Transverse colon (tissue), 4 donors: Measurements from ENCODE around the gene CPVL. TPM values are rescaled to one million over a fixed set of nuclear protein-coding genes. Genes with fewer than 3 reads are reported as not detected.
A peak's percentile ranks its signal among the peaks of the same experiment; 100 is the strongest.

Source experiments
- DNase-seq: peaks from one replicate; pipeline ENCODE4 v3.0.0-alpha.2; 2019
- H3K27ac ChIP-seq, 4 donors: fragments of 200-600 bp; sonication (generic); 2 replicates each; pipeline ENCODE4 v1.5.1; 2016 to 2018; ENCODE audit warnings: inconsistent platforms in 4 of 4
- H3K27me3 ChIP-seq: fragments of 200-600 bp; sonication (generic); 2 replicates; pipeline ENCODE4 v1.5.1; 2017; ENCODE audit warnings: inconsistent platforms
- H3K36me3 ChIP-seq, 4 donors: fragments of 200-600 bp; sonication (generic); 2 replicates each; pipeline ENCODE4 v1.5.1; 2017 to 2019; ENCODE audit warnings: inconsistent platforms in 4 of 4
- H3K4me1 ChIP-seq, 4 donors: fragments of 200-600 bp; sonication (generic); 2 replicates each; pipeline ENCODE4 v1.5.1; 2017 to 2020; ENCODE audit warnings: inconsistent platforms in 4 of 4
- H3K4me3 ChIP-seq, 4 donors: fragments of 200-600 bp; sonication (generic); 1 replicate in 1 of 4; 2 replicates in 3 of 4; pipeline versions ENCODE4 v1.5.1 to v1.6.1; 2017 to 2019; ENCODE audit warnings: inconsistent platforms in 4 of 4
- H3K9me3 ChIP-seq, 2 donors: fragments of 200-600 bp; sonication (generic); 2 replicates each; pipeline ENCODE4 v1.5.1; 2017 to 2019; ENCODE audit warnings: inconsistent platforms in 2 of 2
- EP300 ChIP-seq: sonication (generic); formaldehyde crosslinking; IDR thresholded peaks from one replicate; pipeline ENCODE4 v1.6.1; 2017; ENCODE audit warnings: antibody characterized with exemption, low read depth
- POLR2A ChIP-seq: fragments of 450-650 bp; IDR thresholded peaks from one replicate; pipeline ENCODE4 v1.6.1; 2016; ENCODE audit warnings: antibody characterized with exemption, mild to moderate bottlenecking, moderate library complexity
- POLR2AphosphoS5 ChIP-seq, 3 donors: sonication (generic); formaldehyde crosslinking; IDR thresholded peaks; one replicate each; pipeline ENCODE4 v1.6.1; 2016; ENCODE audit warnings: antibody characterized with exemption in 3 of 3
- WGBS, 2 donors: methylation state at CpG; one replicate each; pipeline ENCODE4 v1.1.5; 2018; ENCODE audit warnings: low coverage in 1 of 2; 5-methylcytosine and 5-hydroxymethylcytosine counted together
- in situ Hi-C, 4 donors: fragments of 200-750 bp; cut with MboI; loops; one replicate each; pipeline versions ENCODE4 v1.15.0 to v1.15.1; 2017; ENCODE audit warnings: low sequenced_read_pairs in 3 of 4, low pct_ligation_motif_present in 1 of 4, low pct_unique_long_range_greater_than_20kb in 1 of 4
- intact Hi-C: fragments of 100-400 bp; cut with DNase I; formaldehyde crosslinking; loops from one replicate; pipeline ENCODE4 v1.15.1; 2023; ENCODE audit warnings: low total_unique reads
- total RNA-seq, 4 donors: library from RNA; depleted of rRNA; stranded (reverse); fragments of >200 nt; gene quantifications; one replicate each; pipeline ENCODE4 v1.1.0, GENCODE V29; 2016
- TF ChIP-seq, protein P1 (sequence below), 5 experiments: fragments of 200-600 bp in 3 of 5; fragments of 450-650 bp in 2 of 5; sonication (generic) in 3 of 5; IDR thresholded peaks; 1 replicate in 2 of 5; 2 replicates in 3 of 5; pipeline ENCODE4 v1.5.1; 2016 to 2017; ENCODE audit warnings: antibody characterized with exemption in 5 of 5, inconsistent platforms in 3 of 5, mild to moderate bottlenecking in 2 of 5, moderate library complexity in 1 of 5

The CPVL gene
- total RNA-seq, 4 donors from 2014 or later: 0.75 to 9.7 (median 4.8) TPM

DNA sequence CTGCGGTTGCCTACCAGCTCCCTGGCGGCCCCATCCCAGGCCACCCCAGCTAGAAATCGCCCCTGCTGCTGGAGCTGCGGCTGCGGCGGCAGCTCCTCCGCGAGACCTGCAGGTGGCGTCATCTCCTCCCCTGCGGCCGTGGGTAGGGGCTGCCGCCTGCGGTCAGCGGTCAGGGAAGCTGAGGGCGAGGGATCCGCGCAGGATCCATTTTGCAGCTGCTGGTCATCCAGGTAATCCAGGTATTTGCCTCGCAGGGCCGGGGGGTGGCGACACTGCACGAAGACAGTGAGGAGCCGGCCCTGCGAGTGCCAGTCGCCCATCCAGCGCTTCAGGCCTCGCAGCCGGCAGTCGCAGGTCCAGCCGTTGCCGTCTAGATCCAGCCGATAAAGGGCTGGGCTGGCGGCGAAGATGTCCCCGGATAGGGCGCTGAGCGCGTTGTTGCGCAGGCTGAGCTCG, 189.7 kb downstream of the CPVL start:
- peak overlapping the region; percentile 18 to 63 (median 44) for H3K4me3 ChIP-seq
- TF ChIP-seq, protein P1, sequence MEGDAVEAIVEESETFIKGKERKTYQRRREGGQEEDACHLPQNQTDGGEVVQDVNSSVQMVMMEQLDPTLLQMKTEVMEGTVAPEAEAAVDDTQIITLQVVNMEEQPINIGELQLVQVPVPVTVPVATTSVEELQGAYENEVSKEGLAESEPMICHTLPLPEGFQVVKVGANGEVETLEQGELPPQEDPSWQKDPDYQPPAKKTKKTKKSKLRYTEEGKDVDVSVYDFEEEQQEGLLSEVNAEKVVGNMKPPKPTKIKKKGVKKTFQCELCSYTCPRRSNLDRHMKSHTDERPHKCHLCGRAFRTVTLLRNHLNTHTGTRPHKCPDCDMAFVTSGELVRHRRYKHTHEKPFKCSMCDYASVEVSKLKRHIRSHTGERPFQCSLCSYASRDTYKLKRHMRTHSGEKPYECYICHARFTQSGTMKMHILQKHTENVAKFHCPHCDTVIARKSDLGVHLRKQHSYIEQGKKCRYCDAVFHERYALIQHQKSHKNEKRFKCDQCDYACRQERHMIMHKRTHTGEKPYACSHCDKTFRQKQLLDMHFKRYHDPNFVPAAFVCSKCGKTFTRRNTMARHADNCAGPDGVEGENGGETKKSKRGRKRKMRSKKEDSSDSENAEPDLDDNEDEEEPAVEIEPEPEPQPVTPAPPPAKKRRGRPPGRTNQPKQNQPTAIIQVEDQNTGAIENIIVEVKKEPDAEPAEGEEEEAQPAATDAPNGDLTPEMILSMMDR (IDR thresholded peaks at IDR 0.05): peak; percentile 36 to 48 (median 43)
- TF ChIP-seq POLR2A: no peak
- H3K27me3 ChIP-seq: peaks cover 49% of the 10 kb centered on the region
- in situ Hi-C loops: no loop called here
- no peaks in the 10 kb centered on the region for H3K9me3 ChIP-seq
- no peaks in the 10 kb centered on the region for H3K36me3 ChIP-seq
- H3K4me1 ChIP-seq: peaks cover 9 to 36% (median 31%) of the 10 kb centered on the region in 4 donors
- H3K27ac ChIP-seq: peak overlapping the region; percentile 60 to 73 (median 68)
- peak; percentile 70 for DNase-seq
- intact Hi-C loops: no loop called here
- 2% methylated on average over 19 of the region's 39 CpGs; no CpG with 5 or more reads in 1 of the 2 donors for WGBS, 2 donors

DNA sequence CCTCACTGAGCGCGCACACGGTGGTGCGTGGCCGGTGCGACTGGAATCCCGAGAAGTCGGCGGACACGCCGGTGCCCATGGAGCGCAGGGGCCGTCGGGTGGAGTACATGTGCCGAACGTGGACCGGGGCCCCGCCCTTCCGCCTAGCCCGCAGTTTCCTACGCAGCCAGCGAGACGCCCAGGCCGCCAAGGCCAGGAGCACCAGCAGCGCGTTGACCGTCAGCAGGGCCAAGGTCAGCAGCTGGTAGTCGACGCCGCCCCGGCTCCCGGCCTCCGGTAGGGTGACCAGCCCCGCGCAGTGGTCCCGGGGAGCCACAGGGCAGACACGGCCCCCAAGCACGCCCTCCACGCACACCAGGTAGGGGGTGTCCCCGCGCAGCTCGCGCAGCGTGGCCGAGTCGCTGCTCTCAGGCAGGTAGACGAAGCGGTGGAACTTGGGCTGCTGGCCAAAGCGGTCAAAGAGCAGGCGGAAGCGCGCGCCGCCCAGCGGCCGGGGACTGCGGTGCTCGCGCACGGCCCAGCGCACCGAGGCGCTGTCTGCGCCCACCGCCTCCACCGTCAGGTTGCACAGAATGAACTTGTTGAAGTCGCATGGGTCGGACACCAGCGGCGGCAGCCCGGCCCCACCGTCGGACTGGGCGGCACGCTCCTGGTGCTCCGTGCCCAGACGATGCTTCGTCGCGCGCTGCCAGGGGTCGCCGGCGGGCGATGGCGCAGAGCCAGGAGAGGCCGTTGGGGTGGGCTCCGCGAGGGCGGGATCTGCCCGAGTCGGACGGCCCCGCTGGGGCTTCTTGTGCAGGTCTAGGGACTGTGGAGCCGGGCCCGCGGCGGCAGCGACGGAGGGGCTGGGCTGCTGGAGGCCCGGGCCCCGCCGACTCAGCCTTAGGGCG, 190.4 kb downstream of the CPVL start:
- in situ Hi-C loops (no loop called here), intact Hi-C loops (no loop called here)
- peaks cover 49% of the 10 kb centered on the region for H3K27me3 ChIP-seq
- peak; percentile 43 for TF ChIP-seq POLR2A
- TF ChIP-seq, protein P1 (IDR thresholded peaks at IDR 0.05): peak; percentile 49 to 90 (median 55)
- TF ChIP-seq EP300: no peak
- TF ChIP-seq POLR2AphosphoS5 (IDR thresholded peaks at IDR 0.05): peak in 2 of 3 donors; percentile 71 to 74
- 11% methylated on average over 65 of the region's 104 CpGs; no CpG with 5 or more reads in 1 of the 2 donors for WGBS, 2 donors
- H3K36me3 ChIP-seq: no peaks in the 10 kb centered on the region
- DNase-seq: peak; percentile 88
- peak overlapping the region; percentile 60 to 73 (median 68) for H3K27ac ChIP-seq
- H3K4me3 ChIP-seq: peak overlapping the region; percentile 18 to 63 (median 44)
- H3K4me1 ChIP-seq: peaks cover 9 to 36% (median 31%) of the 10 kb centered on the region in 4 donors
- H3K9me3 ChIP-seq: no peaks in the 10 kb centered on the region

DNA sequence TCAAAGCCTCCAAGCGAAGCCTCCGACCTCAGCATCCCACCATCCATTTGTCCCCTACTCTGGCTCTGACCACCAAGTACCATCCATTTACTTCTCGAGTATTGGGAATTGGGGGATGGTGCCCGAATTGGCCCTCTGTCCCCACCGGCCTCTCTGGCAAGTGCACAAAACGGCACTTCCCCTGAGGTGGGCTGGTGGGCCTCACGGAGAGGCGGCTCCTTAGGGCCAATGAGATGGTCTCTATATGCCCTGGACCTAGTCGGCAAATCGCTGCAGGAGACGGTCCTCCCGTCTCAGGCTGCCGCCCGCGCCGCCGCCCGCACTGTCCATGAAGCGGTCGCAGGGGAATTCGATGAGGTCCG, 191.0 kb downstream of the CPVL start:
- no peak for DNase-seq
- no peak for TF ChIP-seq POLR2A
- no peak for TF ChIP-seq POLR2AphosphoS5 (IDR thresholded peaks at IDR 0.05)
- TF ChIP-seq, protein P1 (IDR thresholded peaks at IDR 0.05): no peak
- no peak for TF ChIP-seq EP300
- Histone ChIP-seq H3K4me1 (peaks cover 9 to 36% (median 31%) of the 10 kb centered on the region in 4 donors), H3K27ac (peak overlapping the region; percentile 60 to 73 (median 68)), H3K4me3 (peak overlapping the region in 2 of 4 donors; percentile 53 to 63), H3K36me3 (no peaks in the 10 kb centered on the region), H3K9me3 (no peaks in the 10 kb centered on the region), H3K27me3 (peaks cover 49% of the 10 kb centered on the region)
- intact Hi-C loops: no loop called here
- 78% methylated on average over 10 of the region's 22 CpGs; no CpG with 5 or more reads in 1 of the 2 donors for WGBS, 2 donors
- in situ Hi-C loops: no loop called here

DNA sequence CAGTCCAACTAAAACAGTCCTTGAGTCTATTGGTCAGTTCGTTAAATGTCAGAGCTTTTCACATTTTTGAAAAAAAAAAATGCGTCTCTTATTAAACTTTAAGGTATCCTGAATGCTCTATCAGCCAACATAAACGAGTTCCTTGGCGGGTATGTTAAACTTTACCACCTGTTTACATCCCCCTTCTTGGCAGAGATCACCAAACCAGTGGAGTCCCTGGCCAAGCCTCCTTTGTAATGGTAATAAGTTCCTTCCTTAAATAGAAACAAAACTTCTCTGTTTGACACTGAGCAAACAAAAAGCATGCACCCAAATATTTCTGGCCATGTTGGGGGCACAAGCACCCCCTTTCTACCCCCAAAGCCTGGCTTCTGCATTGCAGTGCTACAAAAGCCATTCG, 191.4 kb downstream of the CPVL start:
- intact Hi-C loops: no loop called here
- Histone ChIP-seq H3K4me1 (peaks cover 9 to 36% (median 31%) of the 10 kb centered on the region in 4 donors), H3K27me3 (peaks cover 49% of the 10 kb centered on the region), H3K4me3 (no peak overlapping the region), H3K36me3 (no peaks in the 10 kb centered on the region), H3K27ac (peak overlapping the region; percentile 60 to 73 (median 68)), H3K9me3 (no peaks in the 10 kb centered on the region)
- 44 to 71% methylated on average over 4 to 5 of the region's 5 CpGs for WGBS, 2 donors
- in situ Hi-C loops: no loop called here
- no peak for DNase-seq
- TF ChIP-seq, protein P1 (IDR thresholded peaks at IDR 0.05): no peak
- TF ChIP-seq POLR2AphosphoS5 (IDR thresholded peaks at IDR 0.05) (no peak), POLR2A (no peak), EP300 (no peak)
